K562 (cell line): ENCODE measurements around the gene PRDM16. TPM values are rescaled to one million over a fixed set of nuclear protein-coding genes. Genes with fewer than 3 reads are reported as not detected.

Experiments
- ATAC-seq: fragments of 200-7000 bp; cut with Tn5 transposase; 3 replicates; pipeline ENCODE4 v1.9.1; 2020; ENCODE audit warnings: moderate library complexity
- BruUV-seq: library from RNA; stranded (reverse); fragments of 400-500 nt; replicated peaks from 2 replicates; lab custom pipeline; 2021; lab: Mats Ljungman, UMichigan
- CTCF ChIA-PET: fragments of 300-600 bp; formaldehyde crosslinking; extraction: SDS; loops from one replicate; lab custom pipeline; 2021; ENCODE audit warnings: low intra/inter-chr PET ratio; lab: Yijun Ruan, JAX
- POLR2A ChIA-PET: fragments of 300-600, 350-650 bp; sonication (Branson Sonifier 250); formaldehyde crosslinking; extraction: SDS; loops from one replicate; lab custom pipeline; 2021; ENCODE audit warnings: antibody characterized with exemption, inconsistent platforms; lab: Yijun Ruan, JAX
- DNase-seq, 4 experiments: peaks; one replicate each; pipeline versions ENCODE4 v3.0.0 to v3.0.0-alpha.2; 2011 to 2018; ENCODE audit warnings: low spot score in 3 of 4, mixed read lengths in 3 of 4; ENCODE audit errors: extremely low read depth in 1 of 4
- FAIRE-seq: peaks from 2 replicates; lab custom pipeline; 2011; peaks lifted over from hg19 to GRCh38; lab: Jason Lieb, UNC
- H2AFZ ChIP-seq: 2 replicates; pipeline ENCODE4 v1.6.0; 2011; ENCODE audit warnings: low read depth, low read length, control low read depth, inconsistent platforms
- H3K27ac ChIP-seq: fragments of 200-600 bp; 3 replicates; pipeline ENCODE4 v1.8.0; 2011; ENCODE audit warnings: low read depth, mild to moderate bottlenecking, control low read depth, inconsistent platforms, low read length, moderate library complexity, mixed read lengths; ENCODE audit errors: extremely low read depth
- H3K27me3 ChIP-seq, 2 experiments: fragments of 300-600 bp in 1 of 2; 2 replicates in 1 of 2; 3 replicates in 1 of 2; pipeline versions ENCODE4 v1.6.0 to v1.8.0; 2011; ENCODE audit warnings: inconsistent platforms in 2 of 2, low read length in 2 of 2, mild to moderate bottlenecking in 1 of 2, mixed read lengths in 1 of 2, moderate library complexity in 1 of 2; ENCODE audit not compliant: control insufficient read depth in 2 of 2, insufficient read depth in 2 of 2
- H3K36me3 ChIP-seq: fragments of 300-600 bp; 3 replicates; pipeline ENCODE4 v1.8.0; 2011; ENCODE audit warnings: mild to moderate bottlenecking, low read length, inconsistent platforms; ENCODE audit not compliant: control insufficient read depth, insufficient read depth
- H3K4me1 ChIP-seq, 2 experiments: fragments of 200-600 bp in 1 of 2; replicated peaks in 1 of 2; 2 replicates in 1 of 2; 3 replicates in 1 of 2; pipeline versions ENCODE4 v1.5.1 to v1.8.0; 2011; ENCODE audit warnings: inconsistent platforms in 2 of 2, low read length in 2 of 2, mild to moderate bottlenecking in 1 of 2, mixed read lengths in 1 of 2, moderate library complexity in 1 of 2; ENCODE audit not compliant: control insufficient read depth in 2 of 2, insufficient read depth in 2 of 2
- H3K4me2 ChIP-seq: 2 replicates; pipeline ENCODE4 v1.6.1; 2011; ENCODE audit warnings: low read length, control low read depth, inconsistent platforms, mixed read lengths; ENCODE audit not compliant: insufficient read depth
- H3K4me3 ChIP-seq: fragments of 200-600 bp; sonication (generic), shearing (Covaris generic); 2 replicates; pipeline ENCODE4 v1.5.1; 2016; ENCODE audit warnings: control low read depth, inconsistent platforms
- H3K79me2 ChIP-seq: fragments of 200-600 bp; 3 replicates; pipeline ENCODE4 v1.8.0; 2011; ENCODE audit warnings: low read length, inconsistent platforms; ENCODE audit not compliant: control insufficient read depth, insufficient read depth
- H3K9ac ChIP-seq, 2 experiments: 2 replicates each; pipeline versions ENCODE4 v1.6.0 to v1.6.1; 2011; ENCODE audit warnings: low read depth in 2 of 2, low read length in 2 of 2, control low read depth in 1 of 2, inconsistent platforms in 1 of 2, mild to moderate bottlenecking in 1 of 2, mixed read lengths in 1 of 2; ENCODE audit not compliant: insufficient read depth in 1 of 2
- H3K9me1 ChIP-seq: one replicate; pipeline ENCODE4 v1.6.0; 2011; ENCODE audit warnings: inconsistent platforms, mild to moderate bottlenecking, low read length, moderate library complexity; ENCODE audit not compliant: control insufficient read depth, insufficient read depth
- H3K9me3 ChIP-seq: replicated peaks from 2 replicates; pipeline ENCODE4 v1.5.1; 2011; ENCODE audit warnings: low read depth, low read length, inconsistent platforms; ENCODE audit not compliant: control insufficient read depth, insufficient read depth
- H4K20me1 ChIP-seq: replicated peaks from 2 replicates; pipeline ENCODE4 v1.6.1; 2011; ENCODE audit warnings: low read length, inconsistent platforms, mixed read lengths; ENCODE audit not compliant: control insufficient read depth, insufficient read depth
- CEBPB ChIP-seq: fragments of 450-650 bp; IDR thresholded peaks from 2 replicates; pipeline ENCODE4 v1.6.1; 2016; ENCODE audit warnings: missing genetic modification characterization, missing compliant biosample characterization
- E2F1 ChIP-seq: sonication (generic); formaldehyde crosslinking; IDR thresholded peaks from 2 replicates; pipeline ENCODE4 v1.8.1; 2023; ENCODE audit warnings: mild to moderate bottlenecking, missing genetic modification reagents, moderate library complexity
- KLF1 ChIP-seq: fragments of 450-650 bp; IDR thresholded peaks from 2 replicates; pipeline ENCODE4 v1.6.1; 2016; ENCODE audit warnings: missing genetic modification characterization, missing compliant biosample characterization
- MCM3 ChIP-seq: fragments of 450-650 bp; IDR thresholded peaks from 2 replicates; pipeline ENCODE4 v1.6.1; 2016
- MLLT1 ChIP-seq, 2 experiments: fragments of 450-650 bp; IDR thresholded peaks; 2 replicates each; pipeline ENCODE4 v1.6.1; 2016
- SAFB ChIP-seq: fragments of 200-400 bp; formaldehyde crosslinking; IDR thresholded peaks from 2 replicates; pipeline ENCODE4 v1.6.1; 2017; ENCODE audit warnings: low read depth, low read length, borderline replicate concordance
- STAT5B ChIP-seq: fragments of 250-450 bp; sonication (Bioruptor Pico); IDR thresholded peaks from 2 replicates; pipeline ENCODE4 v1.8.0; 2021; ENCODE audit warnings: mild to moderate bottlenecking, inconsistent platforms
- XRCC4 ChIP-seq: IDR thresholded peaks from one replicate; pipeline ENCODE4 v1.6.1; 2011; ENCODE audit not compliant: insufficient read depth, insufficient read length; ENCODE audit errors: extremely low read depth
- YBX1 ChIP-seq: fragments of 450-650 bp; IDR thresholded peaks from 2 replicates; pipeline ENCODE4 v1.7.1; 2016; ENCODE audit warnings: mild to moderate bottlenecking
- ZBTB33 ChIP-seq: sonication (generic); formaldehyde crosslinking; IDR thresholded peaks from 2 replicates; pipeline ENCODE4 v1.8.1; 2023; ENCODE audit warnings: mild to moderate bottlenecking, missing genetic modification reagents
- ZC3H8 ChIP-seq: fragments of 450-650 bp; IDR thresholded peaks from 2 replicates; pipeline ENCODE4 v1.6.1; 2017
- ZNF311 ChIP-seq: fragments of 250-450 bp; sonication (Bioruptor Pico); IDR thresholded peaks from 2 replicates; pipeline ENCODE4 v1.4.0; 2020; ENCODE audit warnings: mild to moderate bottlenecking, moderate library complexity
- ZNF384 ChIP-seq: IDR thresholded peaks from 2 replicates; pipeline ENCODE4 v1.6.1; 2012; ENCODE audit warnings: low read depth, low read length, improper control_type of control experiment
- ZNF436 ChIP-seq: fragments of 250-450, 450-650 bp; sonication (Bioruptor Pico); formaldehyde crosslinking; IDR thresholded peaks from 2 replicates; pipeline ENCODE4 v1.7.0; 2020; ENCODE audit warnings: mild to moderate bottlenecking
- WGBS: fragments of 100-300 bp; shearing (Covaris generic); methylation state at CpG from one replicate; pipeline ENCODE4 v1.1.6; 2016; ENCODE audit warnings: low coverage, mixed read lengths; ENCODE audit not compliant: insufficient coverage; ENCODE audit errors: missing lambda C conversion rate; 5-methylcytosine and 5-hydroxymethylcytosine counted together
- in situ Hi-C: fragments of 300-500 bp; cut with MboI; formaldehyde crosslinking; loops from 4 replicates; pipeline ENCODE4 v1.15.0; 2018; ENCODE audit warnings: inconsistent platforms, mixed read lengths
- intact Hi-C: fragments of 100-400 bp; cut with micrococcal nuclease; formaldehyde crosslinking; loops from 2 replicates; pipeline ENCODE4 v1.14.2; 2022
- polyA plus RNA-seq, 8 experiments: library from polyadenylated mRNA; depleted of rRNA in 4 of 8; stranded (reverse) in 5 of 8; unstranded in 3 of 8; fragments of >200 nt; fragmentation: Nextera tagmentation in 2 of 8; fragmentation: Illumina TruSeq in 1 of 8; extraction: Ambion mirVana in 2 of 8; extraction: Trizol in 1 of 8; gene quantifications; 2 replicates each; pipeline versions ENCODE4 v1.2.1 to v1.2.3, GENCODE V29; 2011 to 2014; ENCODE audit warnings: inconsistent platforms in 1 of 8, missing spikeins in 1 of 8
- total RNA-seq, 7 experiments: library from RNA; depleted of rRNA in 6 of 7; stranded (reverse); fragments of >200 nt in 6 of 7; fragmentation: Illumina TruSeq in 2 of 7; extraction: Trizol in 2 of 7; gene quantifications; 2 replicates each; pipeline versions ENCODE4 v1.2.1 to v1.2.3, GENCODE V29; 2011 to 2021; ENCODE audit warnings: low replicate concordance in 1 of 7
- TF ChIP-seq, protein P1 (sequence below): sonication (generic); formaldehyde crosslinking; IDR thresholded peaks from 2 replicates; pipeline ENCODE4 v1.5.0; 2020; ENCODE audit warnings: missing genetic modification reagents
- TF ChIP-seq, protein P2 (sequence below): fragments of 250-450 bp; sonication (Bioruptor Pico); IDR thresholded peaks from 2 replicates; pipeline ENCODE4 v1.4.0; 2020; ENCODE audit warnings: mild to moderate bottlenecking, moderate library complexity, borderline replicate concordance

The PRDM16 gene
- total and polyA plus RNA-seq, 9 of the 15 experiments (the other 6 are each of a cell fraction or from before 2014, with no cell fraction given) = 0.10 to 0.27 TPM; not detected in 7

GRCh38 chr1:3141129-3141528 lies 72.1 kb downstream of the PRDM16 start:
- Histone ChIP-seq H3K27me3 (peaks cover 48 to 85% of the 10 kb centered on the region in 2 experiments; a peak in 4 of 5 replicates), H3K4me2 (no peak overlapping the region), H3K36me3 (no peaks in the 10 kb centered on the region), H3K9ac (no peak overlapping the region), H3K4me1 (peaks cover 0 to 3% of the 10 kb centered on the region in 2 experiments; a peak in 2 of 5 replicates), H3K9me1 (peaks cover 6% of the 10 kb centered on the region), H3K9me3 (no peaks in the 10 kb centered on the region), H3K79me2 (no peaks in the 10 kb centered on the region), H4K20me1 (peaks cover 26% of the 10 kb centered on the region; the same call in 1 of the 2 replicates), H2AFZ (no peak overlapping the region), H3K27ac (no peak overlapping the region), H3K4me3 (no peak overlapping the region)
- in situ Hi-C loops (no loop called here), intact Hi-C loops (no loop called here)
- CTCF ChIA-PET = no interaction called here
- ATAC-seq (no peak), DNase-seq (no peak), FAIRE-seq (no peak)
- WGBS = 4% methylated on average over 13 of the region's 13 CpGs
- BruUV-seq = no TSS peak
- POLR2A ChIA-PET = no interaction called here
- TF ChIP-seq E2F1 = no peak
- no peak for TF ChIP-seq ZBTB33 (CRISPR knock-in tag)
- no peak for TF ChIP-seq XRCC4
- no peak for TF ChIP-seq ZC3H8
- no peak for TF ChIP-seq SAFB
- no peak for TF ChIP-seq MLLT1 (IDR thresholded peaks at IDR 0.05)
- TF ChIP-seq CEBPB (tag) = no peak
- TF ChIP-seq, protein P1, sequence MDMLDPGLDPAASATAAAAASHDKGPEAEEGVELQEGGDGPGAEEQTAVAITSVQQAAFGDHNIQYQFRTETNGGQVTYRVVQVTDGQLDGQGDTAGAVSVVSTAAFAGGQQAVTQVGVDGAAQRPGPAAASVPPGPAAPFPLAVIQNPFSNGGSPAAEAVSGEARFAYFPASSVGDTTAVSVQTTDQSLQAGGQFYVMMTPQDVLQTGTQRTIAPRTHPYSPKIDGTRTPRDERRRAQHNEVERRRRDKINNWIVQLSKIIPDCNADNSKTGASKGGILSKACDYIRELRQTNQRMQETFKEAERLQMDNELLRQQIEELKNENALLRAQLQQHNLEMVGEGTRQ (CRISPR knock-in tag) = no peak
- no peak for TF ChIP-seq MCM3
- no peak for TF ChIP-seq ZNF384
- TF ChIP-seq, protein P2, sequence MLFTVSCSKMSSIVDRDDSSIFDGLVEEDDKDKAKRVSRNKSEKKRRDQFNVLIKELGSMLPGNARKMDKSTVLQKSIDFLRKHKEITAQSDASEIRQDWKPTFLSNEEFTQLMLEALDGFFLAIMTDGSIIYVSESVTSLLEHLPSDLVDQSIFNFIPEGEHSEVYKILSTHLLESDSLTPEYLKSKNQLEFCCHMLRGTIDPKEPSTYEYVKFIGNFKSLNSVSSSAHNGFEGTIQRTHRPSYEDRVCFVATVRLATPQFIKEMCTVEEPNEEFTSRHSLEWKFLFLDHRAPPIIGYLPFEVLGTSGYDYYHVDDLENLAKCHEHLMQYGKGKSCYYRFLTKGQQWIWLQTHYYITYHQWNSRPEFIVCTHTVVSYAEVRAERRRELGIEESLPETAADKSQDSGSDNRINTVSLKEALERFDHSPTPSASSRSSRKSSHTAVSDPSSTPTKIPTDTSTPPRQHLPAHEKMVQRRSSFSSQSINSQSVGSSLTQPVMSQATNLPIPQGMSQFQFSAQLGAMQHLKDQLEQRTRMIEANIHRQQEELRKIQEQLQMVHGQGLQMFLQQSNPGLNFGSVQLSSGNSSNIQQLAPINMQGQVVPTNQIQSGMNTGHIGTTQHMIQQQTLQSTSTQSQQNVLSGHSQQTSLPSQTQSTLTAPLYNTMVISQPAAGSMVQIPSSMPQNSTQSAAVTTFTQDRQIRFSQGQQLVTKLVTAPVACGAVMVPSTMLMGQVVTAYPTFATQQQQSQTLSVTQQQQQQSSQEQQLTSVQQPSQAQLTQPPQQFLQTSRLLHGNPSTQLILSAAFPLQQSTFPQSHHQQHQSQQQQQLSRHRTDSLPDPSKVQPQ = no peak
- TF ChIP-seq ZNF311 (CRISPR knock-in tag) = no peak
- no peak for TF ChIP-seq ZNF436 (CRISPR knock-in tag)
- no peak for TF ChIP-seq STAT5B (CRISPR knock-in tag)
- TF ChIP-seq KLF1 (tag) = no peak
- no peak for TF ChIP-seq YBX1
